ENCODE data around the gene NHSL2.

GRCh38 chrX:71945237-71945805 lies 34.7 kb downstream of the NHSL2 start:
- no peak for TF ChIP-seq CTCF (conservative IDR thresholded peaks at IDR 0.05; ENCODE audit: low read depth, low read length)
- TF ChIP-seq EZH2 (IDR thresholded peaks at IDR 0.05; ENCODE audit: low read length, unreplicated experiment) = no peak
